Measurements from ENCODE around the gene MDC1.
A peak's percentile ranks its signal among the peaks of the same experiment; 100 is the strongest.

Gene MDC1

GRCh38 chr6:30747902-30748769 is 31.1 kb upstream of the MDC1 start:
- DNase-seq = no peak

- DNase-seq = no peak
These were observed 30.2 kb upstream of the MDC1 start for GRCh38 chr6:30747300-30747687.

- peak; percentile 90 for DNase-seq
These were observed 27.1 kb upstream of the MDC1 start, which contains the start of gene IER3 for GRCh38 chr6:30744054-30744805. Gene IER3 (minus strand): TSS chr6:30744547. CDS start chr6:30744518, 29 bp downstream.

- peak; percentile 29 to 32 for DNase-seq
These were observed 26.3 kb upstream of the MDC1 start for GRCh38 chr6:30743099-30744053.

- DNase-seq = peak; percentile 94 to 98
These were observed 25.4 kb upstream of the MDC1 start, which contains the start of gene FLOT1 for GRCh38 chr6:30742316-30743098. Gene FLOT1 (minus strand): TSS chr6:30742687. CDS start chr6:30742189, 498 bp downstream.

- DNase-seq = no peak
These were observed 24.8 kb upstream of the MDC1 start for GRCh38 chr6:30741789-30742315.

- DNase-seq = peak in 1 of 2 donors; percentile 22
These were observed 24.1 kb upstream of the MDC1 start for GRCh38 chr6:30741063-30741779.

GRCh38 chr6:30740540-30740870 is 23.4 kb upstream of the MDC1 start:
- no peak for DNase-seq

GRCh38 chr6:30738532-30738931 is 21.5 kb upstream of the MDC1 start:
- no peak for DNase-seq

GRCh38 chr6:30735668-30736314 is 18.7 kb upstream of the MDC1 start:
- no peak for DNase-seq

- no peak for DNase-seq
These were observed 15.3 kb upstream of the MDC1 start for GRCh38 chr6:30732237-30732943.

- peak; percentile 54 to 77 for DNase-seq
These were observed 13.7 kb upstream of the MDC1 start for GRCh38 chr6:30730601-30731435.

GRCh38 chr6:30727920-30728553 is 11.0 kb upstream of the MDC1 start:
- no peak for DNase-seq

GRCh38 chr6:30726506-30727413 is 9.7 kb upstream of the MDC1 start:
- DNase-seq = no peak

- DNase-seq = no peak
These were observed 8.8 kb upstream of the MDC1 start for GRCh38 chr6:30725713-30726505.
